ENCODE measurements around the gene MATN4.
"Not testable (repeated sequence)": the region's sequence is repeated elsewhere in the genome, so short reads cannot be mapped to it uniquely, and the experiment has no call there.

MATN4 gene

DNA sequence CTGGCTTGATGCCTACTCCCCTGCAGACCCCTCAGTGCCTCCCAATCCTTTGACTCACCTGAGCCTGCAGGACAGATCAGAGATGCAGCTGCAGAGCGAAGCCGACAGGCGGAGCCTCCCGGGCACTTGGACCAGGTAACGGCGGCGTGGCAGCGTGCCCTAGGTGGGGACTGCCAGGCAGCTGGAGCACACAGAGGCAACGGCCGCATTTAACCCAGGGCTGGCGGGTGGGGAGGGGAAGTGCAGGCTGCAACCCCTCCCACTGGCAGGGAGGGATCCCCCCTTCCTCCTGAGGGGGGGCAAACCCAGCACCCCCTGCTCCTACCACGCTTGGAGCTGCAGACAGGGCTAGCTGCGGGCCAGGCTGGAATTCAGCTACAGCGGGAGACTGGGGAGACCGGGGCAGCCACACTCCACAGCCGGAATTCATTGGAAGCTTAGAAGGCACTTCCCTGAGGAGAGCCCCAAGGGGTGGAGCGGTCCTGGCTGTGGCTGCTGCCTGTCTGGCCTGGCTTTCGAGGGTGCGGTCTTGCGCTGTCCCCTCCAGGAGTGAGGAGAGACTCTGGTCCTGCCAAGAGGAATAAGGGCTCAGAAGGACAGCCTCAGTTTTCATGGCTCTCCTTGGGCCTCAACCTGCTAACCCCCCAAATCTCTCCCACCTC lies at the start of gene MATN4:
TSS of gene MATN4 (minus strand) at position 183 of the 662 bp plus-strand sequence. CDS start 2,717 bp downstream, outside the sequence.
- DNase-seq: no peak

- DNase-seq: no peak
These were observed 47.3 kb upstream of the MATN4 start for GRCh38 chr20:45355209-45356084.

DNA sequence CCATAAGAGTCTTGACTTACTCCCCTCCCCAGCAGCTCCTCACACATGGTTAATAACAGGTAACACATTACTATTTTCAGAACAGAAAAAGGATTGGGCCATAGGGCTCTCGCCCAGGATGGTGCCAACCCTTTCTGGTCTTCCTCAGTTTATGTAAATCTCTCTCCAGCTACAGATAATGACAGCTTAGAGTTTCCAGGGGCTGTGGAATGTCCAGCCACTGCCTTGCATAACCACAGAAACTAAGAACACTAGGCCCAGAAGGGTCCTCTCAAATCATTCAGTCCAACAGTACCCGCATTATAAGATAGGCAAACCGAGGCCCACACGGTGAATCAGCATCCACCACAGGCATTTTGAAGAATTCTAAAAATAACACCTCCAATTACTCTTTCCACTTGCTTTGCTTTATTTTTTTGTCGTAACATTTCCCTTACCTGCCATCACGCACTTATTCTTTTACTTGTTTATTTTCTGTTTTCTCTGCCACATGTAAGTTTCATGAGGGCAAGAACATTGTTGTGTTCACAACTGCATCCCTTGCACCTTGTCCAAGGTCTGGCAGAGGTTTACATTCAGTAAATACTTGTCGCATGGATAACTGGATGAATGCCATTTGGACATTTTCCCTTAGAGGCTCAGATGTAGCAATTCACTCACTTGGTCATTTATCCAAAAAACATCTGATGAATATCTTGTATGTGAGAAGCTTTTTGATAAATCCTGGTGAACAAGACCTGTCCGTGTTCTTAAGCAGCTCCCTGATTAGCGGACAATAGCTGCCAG lies 46.5 kb upstream of the MATN4 start:
- DNase-seq: no peak

DNA sequence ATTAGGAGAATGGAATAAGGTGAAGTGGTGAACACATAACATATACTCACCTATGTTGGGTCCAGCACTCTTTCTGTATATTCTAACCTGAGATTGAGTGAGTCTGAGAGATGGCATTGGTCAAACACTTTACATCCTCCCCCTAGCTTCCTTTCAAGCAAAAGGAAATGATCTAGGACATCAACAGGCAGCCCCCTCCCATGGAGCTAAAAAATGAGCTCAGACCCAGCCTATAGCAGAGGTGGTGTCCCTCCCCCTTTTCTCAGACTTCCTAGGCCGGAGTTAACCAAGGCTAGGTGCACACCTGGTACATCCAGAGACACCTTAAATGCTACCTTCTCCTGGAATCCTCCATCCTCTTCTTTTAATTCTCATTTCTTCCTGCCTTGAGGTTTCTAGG lies 45.6 kb upstream of the MATN4 start:
- no peak for DNase-seq

DNA sequence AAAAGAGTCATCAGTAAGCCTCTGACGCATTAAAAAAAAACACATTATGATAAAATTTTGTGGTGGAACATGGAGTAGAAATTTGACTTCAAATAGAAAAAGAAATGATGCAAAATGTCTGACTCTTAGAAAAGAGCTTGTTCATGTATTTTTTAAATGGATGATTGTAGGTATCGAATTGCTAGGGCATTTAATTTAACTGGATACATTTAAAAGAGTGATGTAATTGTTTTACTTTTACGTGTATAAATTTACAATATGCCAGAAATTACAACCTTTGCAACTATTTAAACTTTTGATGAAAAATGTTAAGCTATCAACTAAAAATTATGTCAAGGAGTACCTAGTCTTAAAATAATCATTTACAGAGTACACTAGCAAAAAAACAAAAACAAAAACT lies 44.6 kb upstream of the MATN4 start:
- DNase-seq: no peak

GRCh38 chr20:45350795-45351194 lies 42.7 kb upstream of the MATN4 start:
- DNase-seq: not testable (repeated sequence)

DNA sequence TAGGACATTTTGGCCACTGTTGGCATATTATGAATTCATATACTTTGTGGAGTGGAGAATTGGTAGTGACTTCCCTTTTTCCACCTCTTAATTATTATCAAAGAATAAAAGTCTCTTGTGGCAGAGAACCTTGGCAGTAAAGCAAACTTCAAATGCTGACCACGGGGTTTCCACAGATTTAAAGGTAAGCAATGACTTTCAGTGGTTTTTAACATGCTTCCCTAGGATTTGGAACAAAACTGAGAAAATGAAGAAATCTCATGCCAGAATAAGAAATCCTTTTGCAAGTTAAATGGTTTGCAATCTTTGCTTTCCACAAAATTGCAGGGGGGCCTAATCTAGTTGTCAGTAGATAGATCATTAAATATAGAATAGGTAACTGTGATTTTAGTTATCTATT lies 42.1 kb upstream of the MATN4 start:
- no peak for DNase-seq

DNA sequence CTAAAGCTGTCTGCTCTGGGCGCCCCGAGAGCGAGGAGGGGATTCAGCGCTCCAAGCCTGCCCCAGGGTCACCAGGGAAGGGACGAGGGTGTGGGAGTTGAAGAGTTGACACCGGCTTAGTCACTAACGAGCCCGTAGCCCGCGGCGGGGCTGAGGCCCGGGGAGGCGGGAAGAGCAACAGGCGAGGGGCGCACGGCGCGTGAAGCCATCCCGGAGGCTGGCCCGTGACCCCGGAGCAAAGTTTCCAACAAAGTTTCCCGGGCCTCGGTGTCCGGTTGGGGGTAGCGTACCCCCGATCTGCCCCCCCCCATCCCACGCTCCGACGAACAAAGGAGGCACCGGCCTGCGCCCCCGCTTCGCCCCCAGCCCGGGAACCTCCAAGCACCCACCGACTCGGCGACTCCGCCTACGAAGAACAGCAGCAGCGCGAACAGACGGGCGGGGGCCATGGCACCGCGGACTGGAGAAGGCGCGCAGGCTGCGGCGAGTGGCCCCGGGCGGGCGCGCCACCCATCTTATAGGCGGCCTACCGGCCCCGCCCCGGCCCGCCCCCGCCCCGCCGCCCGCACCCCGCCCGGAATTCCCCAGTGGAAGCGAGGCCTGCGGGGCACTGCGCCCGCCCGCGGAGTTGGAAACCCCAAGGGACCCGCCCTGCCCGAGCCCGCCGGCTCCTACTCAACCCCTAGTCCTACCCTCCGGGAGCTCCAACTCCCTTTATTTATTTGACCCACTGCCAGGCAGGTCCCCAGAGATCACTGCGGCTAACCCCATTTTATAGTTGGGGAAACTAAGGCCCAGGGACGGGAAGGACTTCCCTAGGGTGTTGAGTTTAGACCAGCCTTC lies 40.1 kb upstream of the MATN4 start, which contains the start of gene SDC4:
TSS of gene SDC4 (minus strand) at position 489 of the 843 bp plus-strand sequence. CDS start at position 449, 40 bp downstream.
- no peak for DNase-seq

GRCh38 chr20:45347297-45347935 lies 39.3 kb upstream of the MATN4 start:
- DNase-seq: no peak

DNA sequence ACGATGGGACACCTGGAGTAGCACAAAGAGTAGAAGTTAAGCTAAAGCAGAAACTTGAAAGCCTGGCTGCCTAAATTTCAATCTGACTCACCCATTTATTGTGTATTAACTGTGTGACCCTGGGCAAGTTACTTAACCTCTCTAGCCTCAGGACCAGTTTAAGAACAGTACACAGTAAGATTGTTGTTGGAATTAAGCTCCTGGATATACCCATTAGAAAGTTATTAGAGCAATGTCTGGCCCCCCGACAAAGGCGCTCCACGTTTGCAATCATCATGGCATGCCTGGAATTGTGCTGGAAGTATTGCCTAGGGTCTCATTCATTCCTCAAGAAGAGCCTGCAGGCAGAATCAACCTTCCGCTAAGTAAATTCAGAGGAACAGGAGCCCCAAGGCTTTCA lies 38.8 kb upstream of the MATN4 start:
- no peak for DNase-seq

- DNase-seq: no peak
These were observed 38.2 kb upstream of the MATN4 start for GRCh38 chr20:45346291-45346718.

- no peak for DNase-seq
These were observed 37.2 kb upstream of the MATN4 start for GRCh38 chr20:45345104-45345936.

- DNase-seq: no peak
These were observed 36.2 kb upstream of the MATN4 start for GRCh38 chr20:45344168-45344860.

DNA sequence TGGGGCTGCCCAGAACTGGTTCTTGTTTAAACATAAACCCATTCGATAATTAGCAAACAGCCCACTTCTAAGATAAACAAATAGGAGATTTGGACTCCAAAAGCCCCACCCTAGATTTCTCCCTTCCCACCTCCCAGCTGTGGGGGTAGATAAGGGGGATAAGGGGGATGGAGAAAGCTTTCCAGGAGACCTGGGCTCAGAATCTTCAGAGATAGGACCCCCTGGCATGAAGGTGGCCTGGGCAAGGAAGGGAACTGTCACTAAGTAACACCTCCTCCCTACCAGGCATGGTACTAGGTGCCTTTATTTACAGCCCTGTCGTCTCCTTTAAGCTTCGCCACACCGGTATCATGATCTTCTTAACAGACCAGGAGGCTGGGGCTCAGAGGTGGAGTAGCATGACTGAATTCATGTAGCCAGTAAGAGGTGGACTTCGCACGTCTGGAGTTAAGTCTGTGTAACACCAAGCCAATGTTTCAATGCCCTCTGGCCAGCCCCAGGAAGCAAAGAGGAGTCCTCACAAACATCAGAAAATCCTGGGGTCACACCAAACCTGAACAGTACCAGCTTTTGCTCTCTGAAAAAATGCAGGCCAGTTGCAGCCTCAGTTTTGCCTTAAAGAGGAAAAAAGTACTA lies 35.6 kb upstream of the MATN4 start:
- DNase-seq: no peak

DNA sequence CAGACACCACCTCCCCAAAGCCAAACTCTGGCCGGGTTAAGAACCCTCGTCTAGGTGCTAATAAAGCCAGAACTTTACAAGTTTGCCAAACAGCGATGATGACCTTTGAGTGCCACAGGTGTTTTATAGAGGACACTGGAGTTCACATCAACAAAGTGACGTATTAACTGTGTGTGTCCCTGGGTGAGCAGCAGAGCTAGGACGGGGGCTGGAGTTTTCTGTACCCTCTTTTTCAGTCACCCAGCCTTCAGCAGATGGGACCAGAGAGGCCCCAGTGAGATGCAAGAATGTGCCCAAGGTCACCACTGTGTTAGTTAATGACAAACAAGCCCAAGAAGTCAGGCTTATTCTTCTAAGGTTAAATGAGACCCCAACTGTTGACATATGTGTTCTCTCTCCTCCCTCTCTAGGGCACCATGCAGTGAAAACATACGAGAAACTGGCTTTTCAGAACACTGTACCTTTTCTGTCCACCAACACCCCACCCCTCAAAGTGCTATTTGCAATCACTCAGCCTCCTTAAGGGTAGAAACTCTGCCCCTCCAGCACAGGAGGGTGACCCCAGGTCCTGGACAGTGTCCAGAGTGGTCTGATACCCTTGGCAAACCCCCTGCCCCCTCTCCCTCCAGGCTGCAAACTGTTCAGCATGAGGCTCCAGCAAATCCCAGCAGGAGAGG lies 34.9 kb upstream of the MATN4 start:
- DNase-seq: no peak

DNA sequence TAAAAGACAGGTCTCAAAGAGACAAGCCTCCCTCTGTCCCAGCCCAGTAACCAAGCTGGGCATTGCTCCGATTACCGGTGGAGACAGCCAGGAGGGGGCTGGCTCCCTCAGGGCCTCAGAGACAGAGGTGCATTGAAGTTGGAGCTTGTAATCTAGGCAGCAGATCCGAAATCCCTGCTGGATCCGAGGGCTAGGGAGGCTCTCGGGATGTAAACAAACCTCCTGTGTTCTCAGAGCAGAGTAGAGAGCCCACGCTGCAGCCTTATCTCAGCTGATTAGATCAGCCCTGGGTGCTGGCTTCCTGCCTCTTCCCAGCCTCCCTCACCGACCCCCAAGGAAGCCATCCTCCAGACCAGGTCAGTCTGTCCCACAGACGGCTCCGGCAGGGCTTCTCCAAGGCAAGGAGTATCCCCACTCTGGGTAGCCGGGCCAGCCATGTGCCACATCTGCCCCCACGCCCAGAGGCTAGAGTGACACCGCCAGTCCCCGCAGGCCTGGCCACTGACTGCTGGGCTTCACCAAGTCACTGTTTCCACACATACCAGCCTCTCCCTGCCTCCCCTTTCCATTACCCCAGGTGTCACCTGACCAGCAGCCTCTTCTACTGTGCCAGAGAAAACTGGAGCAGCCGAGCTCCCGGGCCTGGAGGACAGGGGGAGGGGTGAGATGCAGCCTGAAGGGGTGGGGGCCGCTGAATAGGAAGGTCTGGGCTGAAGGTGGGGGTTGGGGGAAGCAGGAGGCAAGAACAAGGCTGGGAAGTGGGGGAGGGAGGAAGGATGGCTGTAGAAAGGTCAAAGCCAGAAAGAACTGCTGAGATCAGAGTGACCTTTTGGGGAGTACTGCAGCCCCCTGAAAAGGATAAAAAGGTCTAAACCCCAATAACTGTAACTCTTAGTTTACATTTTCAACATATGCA lies 34.1 kb upstream of the MATN4 start:
- no peak for DNase-seq

GRCh38 chr20:45341579-45341938 lies 33.5 kb upstream of the MATN4 start:
- DNase-seq: no peak

DNA sequence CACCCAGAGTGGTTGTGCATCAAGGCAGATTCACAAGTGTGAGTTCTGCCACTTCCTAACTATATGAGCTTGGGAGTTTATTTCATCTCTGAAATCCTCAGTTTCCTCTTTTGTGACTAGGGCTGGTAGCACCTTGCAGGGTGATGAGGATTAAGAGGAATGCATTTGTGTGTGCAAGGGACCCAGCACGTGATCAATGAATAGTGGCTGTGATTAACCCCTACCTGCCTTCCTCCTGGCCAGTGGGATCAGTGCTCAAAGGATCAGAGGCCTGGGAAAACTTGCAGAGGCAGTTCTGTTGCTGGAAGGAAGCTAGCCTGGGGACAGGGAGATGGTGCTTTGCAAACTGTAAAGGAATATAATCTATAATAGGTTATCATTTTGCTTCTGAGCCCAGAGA lies 32.9 kb upstream of the MATN4 start:
- DNase-seq: no peak
